Activated CD4-positive, alpha-beta T cell treated with anti-CD3 and anti-CD28 coated beads, Interleukin-2, amount 10 ng/mL, durations not matched to agents 7 days and 5 days (primary cell): ENCODE results near the gene ISM1. TPM values are rescaled to one million over a fixed set of nuclear protein-coding genes. Genes with fewer than 3 reads are reported as not detected.
"Not testable (repeated sequence)": the region's sequence is repeated elsewhere in the genome, so short reads cannot be mapped to it uniquely, and the experiment has no call there.

ENCODE experiments used
- CTCF ChIA-PET: fragments of 350-600 bp; sonication (Branson Sonifier 250); formaldehyde crosslinking; loops from one replicate; lab custom pipeline; 2021; ENCODE audit warnings: antibody characterized with exemption; lab: Charles Lee
- POLR2A ChIA-PET: fragments of 350-600 bp; sonication (Branson Sonifier 250); formaldehyde crosslinking; loops from one replicate; lab custom pipeline; 2021; ENCODE audit warnings: antibody characterized with exemption; lab: Charles Lee
- DNase-seq: peaks from one replicate; pipeline ENCODE4 v3.0.0-alpha.2; 2020
- H3K27ac Mint-ChIP-seq: one replicate; pipeline ENCODE4 v1.8.0; 2021; ENCODE audit warnings: mild to moderate bottlenecking, moderate library complexity, mixed read lengths
- H3K27me3 Mint-ChIP-seq: one replicate; pipeline ENCODE4 v1.8.0; 2021; ENCODE audit warnings: mixed read lengths
- H3K36me3 Mint-ChIP-seq: one replicate; pipeline ENCODE4 v1.8.0; 2021; ENCODE audit warnings: low read depth, mixed read lengths
- H3K4me1 Mint-ChIP-seq: one replicate; pipeline ENCODE4 v1.8.0; 2021; ENCODE audit warnings: mixed read lengths
- H3K4me3 Mint-ChIP-seq: one replicate; pipeline ENCODE4 v1.8.0; 2021; ENCODE audit warnings: mild to moderate bottlenecking, moderate library complexity, mixed read lengths
- H3K9me3 Mint-ChIP-seq: one replicate; pipeline ENCODE4 v1.8.0; 2021; ENCODE audit warnings: mixed read lengths
- total RNA-seq, 2 experiments: library from RNA; stranded (reverse); gene quantifications; one replicate each; pipeline ENCODE4 v1.2.3, GENCODE V29; 2021

Gene ISM1
- total RNA-seq, 2 experiments from 2014 or later = 1.3 to 1.4 TPM

GRCh38 chr20:13228771-13229170 lies 7.7 kb downstream of the ISM1 start:
- peaks cover 40% of the 10 kb centered on the region for H3K4me1 Mint-ChIP-seq
- H3K36me3 Mint-ChIP-seq = peaks cover 7% of the 10 kb centered on the region
- DNase-seq = no peak
- H3K27me3 Mint-ChIP-seq = peaks cover 8% of the 10 kb centered on the region
- peaks cover 8% of the 10 kb centered on the region for H3K9me3 Mint-ChIP-seq
- H3K27ac Mint-ChIP-seq = peak overlapping the region; percentile 92
- ChIA-PET CTCF (no interaction called here), POLR2A (no interaction called here)
- H3K4me3 Mint-ChIP-seq = peak overlapping the region; percentile 38

GRCh38 chr20:13229538-13229937 lies 8.5 kb downstream of the ISM1 start:
- Mint-ChIP-seq H3K4me1 (peaks cover 40% of the 10 kb centered on the region), H3K36me3 (peaks cover 7% of the 10 kb centered on the region), H3K27ac (peak overlapping the region; percentile 92), H3K27me3 (peaks cover 3% of the 10 kb centered on the region), H3K4me3 (no peak overlapping the region), H3K9me3 (peaks cover 8% of the 10 kb centered on the region)
- POLR2A ChIA-PET = no interaction called here
- no peak for DNase-seq
- CTCF ChIA-PET = no interaction called here

GRCh38 chr20:13231031-13231752 lies 10.1 kb downstream of the ISM1 start:
- Mint-ChIP-seq H3K9me3 (peaks cover 8% of the 10 kb centered on the region), H3K36me3 (peaks cover 7% of the 10 kb centered on the region), H3K4me3 (peak overlapping the region; percentile 29), H3K27me3 (peaks cover 3% of the 10 kb centered on the region), H3K4me1 (peaks cover 40% of the 10 kb centered on the region), H3K27ac (peak overlapping the region; percentile 92)
- POLR2A ChIA-PET = no interaction called here
- peak; percentile 78 for DNase-seq
- CTCF ChIA-PET = no interaction called here

GRCh38 chr20:13232999-13233398 lies 11.9 kb downstream of the ISM1 start:
- ChIA-PET CTCF (no interaction called here), POLR2A (no interaction called here)
- Mint-ChIP-seq H3K27me3 (no peaks in the 10 kb centered on the region), H3K36me3 (peaks cover 5% of the 10 kb centered on the region), H3K27ac (no peak overlapping the region), H3K4me1 (peaks cover 40% of the 10 kb centered on the region), H3K4me3 (no peak overlapping the region), H3K9me3 (peaks cover 5% of the 10 kb centered on the region)
- DNase-seq = no peak

- Mint-ChIP-seq H3K4me1 (peaks cover 25% of the 10 kb centered on the region), H3K4me3 (no peak overlapping the region), H3K9me3 (peaks cover 2% of the 10 kb centered on the region), H3K27ac (no peak overlapping the region), H3K36me3 (peaks cover 3% of the 10 kb centered on the region), H3K27me3 (no peaks in the 10 kb centered on the region)
- ChIA-PET CTCF (no interaction called here), POLR2A (no interaction called here)
- DNase-seq = no peak
These were observed 13.9 kb downstream of the ISM1 start for GRCh38 chr20:13234961-13235360.

- H3K36me3 Mint-ChIP-seq, H3K4me3 Mint-ChIP-seq, CTCF ChIA-PET: not testable (repeated sequence)
These were observed 15.3 kb downstream of the ISM1 start for GRCh38 chr20:13236360-13236759.

GRCh38 chr20:13236990-13237720 lies 16.1 kb downstream of the ISM1 start:
- H3K9me3 Mint-ChIP-seq = peaks cover 2% of the 10 kb centered on the region
- H3K27ac Mint-ChIP-seq = no peak overlapping the region
- DNase-seq = no peak
- no peaks in the 10 kb centered on the region for H3K36me3 Mint-ChIP-seq
- H3K27me3 Mint-ChIP-seq = no peaks in the 10 kb centered on the region
- peaks cover 5% of the 10 kb centered on the region for H3K4me1 Mint-ChIP-seq
- POLR2A ChIA-PET = no interaction called here
- CTCF ChIA-PET = no interaction called here
- no peak overlapping the region for H3K4me3 Mint-ChIP-seq

More at GRCh38 chr20:13236360-13236759, 15.3 kb downstream of the ISM1 start:
- POLR2A ChIA-PET, H3K9me3 Mint-ChIP-seq, H3K27ac Mint-ChIP-seq, H3K27me3 Mint-ChIP-seq, DNase-seq: not testable (repeated sequence)
- peaks cover 12% of the 10 kb centered on the region for H3K4me1 Mint-ChIP-seq

GRCh38 chr20:13238001-13238653 lies 17.1 kb downstream of the ISM1 start:
- CTCF ChIA-PET = no interaction called here
- Mint-ChIP-seq H3K27ac (no peak overlapping the region), H3K9me3 (peaks cover 2% of the 10 kb centered on the region), H3K4me3 (no peak overlapping the region), H3K27me3 (no peaks in the 10 kb centered on the region), H3K36me3 (no peaks in the 10 kb centered on the region), H3K4me1 (no peaks in the 10 kb centered on the region)
- POLR2A ChIA-PET = no interaction called here
- DNase-seq = no peak

GRCh38 chr20:13243826-13244376 lies 22.8 kb downstream of the ISM1 start:
- CTCF ChIA-PET = interaction anchor here (0.6 to 0.9 kb wide), 2 partner anchors 33 to 122 kb away, joined by 3 to 6 read pairs; no protein-coding TSS in a partner anchor
- Mint-ChIP-seq H3K27ac (no peak overlapping the region), H3K4me1 (peaks cover 29% of the 10 kb centered on the region), H3K27me3 (no peaks in the 10 kb centered on the region), H3K9me3 (no peaks in the 10 kb centered on the region), H3K4me3 (no peak overlapping the region), H3K36me3 (no peaks in the 10 kb centered on the region)
- POLR2A ChIA-PET = no interaction called here
- no peak for DNase-seq

- H3K36me3 Mint-ChIP-seq = no peaks in the 10 kb centered on the region
- no peak for DNase-seq
These were observed 24.2 kb downstream of the ISM1 start for GRCh38 chr20:13245250-13245723.

GRCh38 chr20:13249118-13249797 lies 28.2 kb downstream of the ISM1 start:
- Mint-ChIP-seq H3K27ac (peak overlapping the region; percentile 27), H3K4me1 (peaks cover 34% of the 10 kb centered on the region), H3K27me3 (no peaks in the 10 kb centered on the region), H3K9me3 (peaks cover 18% of the 10 kb centered on the region), H3K4me3 (no peak overlapping the region), H3K36me3 (peaks cover 5% of the 10 kb centered on the region)
- CTCF ChIA-PET = no interaction called here
- no peak for DNase-seq
- POLR2A ChIA-PET = no interaction called here

More at GRCh38 chr20:13245250-13245723, 24.2 kb downstream of the ISM1 start:
- CTCF ChIA-PET = interaction anchor here (0.6 kb wide), 1 partner anchor 32 kb away, joined by 3 read pairs; no protein-coding TSS in a partner anchor
- H3K4me1 Mint-ChIP-seq = peaks cover 34% of the 10 kb centered on the region
- no peaks in the 10 kb centered on the region for H3K27me3 Mint-ChIP-seq
- POLR2A ChIA-PET = no interaction called here
- H3K9me3 Mint-ChIP-seq = no peaks in the 10 kb centered on the region
- no peak overlapping the region for H3K27ac Mint-ChIP-seq
- no peak overlapping the region for H3K4me3 Mint-ChIP-seq

- Mint-ChIP-seq H3K4me3 (no peak overlapping the region), H3K4me1 (peaks cover 32% of the 10 kb centered on the region), H3K36me3 (peaks cover 5% of the 10 kb centered on the region), H3K27ac (peak overlapping the region; percentile 27), H3K9me3 (peaks cover 18% of the 10 kb centered on the region), H3K27me3 (no peaks in the 10 kb centered on the region)
- ChIA-PET CTCF (no interaction called here), POLR2A (no interaction called here)
- DNase-seq = no peak
These were observed 28.7 kb downstream of the ISM1 start for GRCh38 chr20:13249798-13250170.
